ENCODE results near the gene CABLES2. TPM values are rescaled to one million over a fixed set of nuclear protein-coding genes. Genes with fewer than 3 reads are reported as not detected.

Gene CABLES2
- total and polyA plus RNA-seq, 9 of the 15 experiments (the other 6 are each of a cell fraction or from before 2014, with no cell fraction given), result 0.46 to 4.2 (median 1.6) TPM

DNA sequence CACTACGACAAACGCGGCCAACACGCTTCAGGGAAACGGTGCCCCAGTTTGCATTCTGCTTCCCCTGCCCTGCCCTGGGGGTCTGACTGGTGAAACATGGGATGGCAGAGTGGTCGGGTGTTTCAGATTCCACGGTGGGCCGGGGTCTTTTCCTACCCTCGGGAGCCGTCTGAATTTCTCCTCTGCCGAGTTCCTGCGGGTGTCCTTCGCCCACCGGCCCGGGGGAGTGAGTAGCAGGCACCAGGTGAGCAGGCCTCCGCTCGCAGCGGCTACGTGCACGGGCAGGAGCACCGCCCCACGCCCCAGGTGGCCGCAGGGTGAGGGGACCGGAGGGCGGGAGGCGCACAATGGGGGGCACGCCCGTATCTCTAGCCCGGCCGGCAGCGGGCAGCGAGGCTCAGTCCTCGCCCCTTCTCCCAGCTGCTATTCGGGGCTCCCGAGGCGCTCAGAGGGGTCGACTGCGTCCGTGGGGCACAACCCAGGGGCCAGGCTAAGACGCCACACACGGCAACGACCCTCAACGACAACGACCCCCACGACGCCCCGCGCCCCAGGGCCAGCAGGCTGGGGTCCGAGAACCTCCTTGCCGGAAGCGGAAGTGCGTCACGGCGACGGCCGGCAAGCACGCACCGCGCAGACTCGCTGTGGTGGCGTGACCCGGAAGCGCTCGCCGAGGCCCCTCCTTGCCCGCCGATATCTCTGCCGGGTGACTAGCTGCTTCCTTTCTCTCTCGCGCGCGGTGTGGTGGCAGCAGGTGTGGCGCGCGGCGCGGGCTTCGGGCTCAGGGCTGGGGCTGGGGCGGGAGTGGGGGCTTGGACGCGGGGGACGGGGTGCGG is 20.5 kb downstream of the CABLES2 start, which contains the start of gene RPS21 (continued):
- TF ChIP-seq, protein P1, sequence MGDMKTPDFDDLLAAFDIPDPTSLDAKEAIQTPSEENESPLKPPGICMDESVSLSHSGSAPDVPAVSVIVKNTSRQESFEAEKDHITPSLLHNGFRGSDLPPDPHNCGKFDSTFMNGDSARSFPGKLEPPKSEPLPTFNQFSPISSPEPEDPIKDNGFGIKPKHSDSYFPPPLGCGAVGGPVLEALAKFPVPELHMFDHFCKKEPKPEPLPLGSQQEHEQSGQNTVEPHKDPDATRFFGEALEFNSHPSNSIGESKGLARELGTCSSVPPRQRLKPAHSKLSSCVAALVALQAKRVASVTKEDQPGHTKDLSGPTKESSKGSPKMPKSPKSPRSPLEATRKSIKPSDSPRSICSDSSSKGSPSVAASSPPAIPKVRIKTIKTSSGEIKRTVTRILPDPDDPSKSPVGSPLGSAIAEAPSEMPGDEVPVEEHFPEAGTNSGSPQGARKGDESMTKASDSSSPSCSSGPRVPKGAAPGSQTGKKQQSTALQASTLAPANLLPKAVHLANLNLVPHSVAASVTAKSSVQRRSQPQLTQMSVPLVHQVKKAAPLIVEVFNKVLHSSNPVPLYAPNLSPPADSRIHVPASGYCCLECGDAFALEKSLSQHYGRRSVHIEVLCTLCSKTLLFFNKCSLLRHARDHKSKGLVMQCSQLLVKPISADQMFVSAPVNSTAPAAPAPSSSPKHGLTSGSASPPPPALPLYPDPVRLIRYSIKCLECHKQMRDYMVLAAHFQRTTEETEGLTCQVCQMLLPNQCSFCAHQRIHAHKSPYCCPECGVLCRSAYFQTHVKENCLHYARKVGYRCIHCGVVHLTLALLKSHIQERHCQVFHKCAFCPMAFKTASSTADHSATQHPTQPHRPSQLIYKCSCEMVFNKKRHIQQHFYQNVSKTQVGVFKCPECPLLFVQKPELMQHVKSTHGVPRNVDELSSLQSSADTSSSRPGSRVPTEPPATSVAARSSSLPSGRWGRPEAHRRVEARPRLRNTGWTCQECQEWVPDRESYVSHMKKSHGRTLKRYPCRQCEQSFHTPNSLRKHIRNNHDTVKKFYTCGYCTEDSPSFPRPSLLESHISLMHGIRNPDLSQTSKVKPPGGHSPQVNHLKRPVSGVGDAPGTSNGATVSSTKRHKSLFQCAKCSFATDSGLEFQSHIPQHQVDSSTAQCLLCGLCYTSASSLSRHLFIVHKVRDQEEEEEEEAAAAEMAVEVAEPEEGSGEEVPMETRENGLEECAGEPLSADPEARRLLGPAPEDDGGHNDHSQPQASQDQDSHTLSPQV (IDR thresholded peaks at IDR 0.05), result no peak
- peak in 1 of 2 experiments; percentile 63; a peak in 1 of 4 replicates for TF ChIP-seq TEAD1 (CRISPR knock-in tag; IDR thresholded peaks at IDR 0.05)
- TF ChIP-seq MECOM (CRISPR knock-in tag; IDR thresholded peaks at IDR 0.05), result no peak
- TF ChIP-seq TEAD2 (tag; IDR thresholded peaks at IDR 0.05), result no peak
- TF ChIP-seq, protein P2, sequence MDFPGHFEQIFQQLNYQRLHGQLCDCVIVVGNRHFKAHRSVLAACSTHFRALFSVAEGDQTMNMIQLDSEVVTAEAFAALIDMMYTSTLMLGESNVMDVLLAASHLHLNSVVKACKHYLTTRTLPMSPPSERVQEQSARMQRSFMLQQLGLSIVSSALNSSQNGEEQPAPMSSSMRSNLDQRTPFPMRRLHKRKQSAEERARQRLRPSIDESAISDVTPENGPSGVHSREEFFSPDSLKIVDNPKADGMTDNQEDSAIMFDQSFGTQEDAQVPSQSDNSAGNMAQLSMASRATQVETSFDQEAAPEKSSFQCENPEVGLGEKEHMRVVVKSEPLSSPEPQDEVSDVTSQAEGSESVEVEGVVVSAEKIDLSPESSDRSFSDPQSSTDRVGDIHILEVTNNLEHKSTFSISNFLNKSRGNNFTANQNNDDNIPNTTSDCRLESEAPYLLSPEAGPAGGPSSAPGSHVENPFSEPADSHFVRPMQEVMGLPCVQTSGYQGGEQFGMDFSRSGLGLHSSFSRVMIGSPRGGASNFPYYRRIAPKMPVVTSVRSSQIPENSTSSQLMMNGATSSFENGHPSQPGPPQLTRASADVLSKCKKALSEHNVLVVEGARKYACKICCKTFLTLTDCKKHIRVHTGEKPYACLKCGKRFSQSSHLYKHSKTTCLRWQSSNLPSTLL (IDR thresholded peaks at IDR 0.05), result no peak
- peak; percentile 64; the same call in 1 of the 2 replicates for TF ChIP-seq ZBTB17 (CRISPR knock-in tag; IDR thresholded peaks at IDR 0.05)
- TF ChIP-seq SRSF7 (optimal IDR thresholded peaks at IDR 0.05; ENCODE audit: low read depth, low read length), result no peak
- TF ChIP-seq, protein P3, sequence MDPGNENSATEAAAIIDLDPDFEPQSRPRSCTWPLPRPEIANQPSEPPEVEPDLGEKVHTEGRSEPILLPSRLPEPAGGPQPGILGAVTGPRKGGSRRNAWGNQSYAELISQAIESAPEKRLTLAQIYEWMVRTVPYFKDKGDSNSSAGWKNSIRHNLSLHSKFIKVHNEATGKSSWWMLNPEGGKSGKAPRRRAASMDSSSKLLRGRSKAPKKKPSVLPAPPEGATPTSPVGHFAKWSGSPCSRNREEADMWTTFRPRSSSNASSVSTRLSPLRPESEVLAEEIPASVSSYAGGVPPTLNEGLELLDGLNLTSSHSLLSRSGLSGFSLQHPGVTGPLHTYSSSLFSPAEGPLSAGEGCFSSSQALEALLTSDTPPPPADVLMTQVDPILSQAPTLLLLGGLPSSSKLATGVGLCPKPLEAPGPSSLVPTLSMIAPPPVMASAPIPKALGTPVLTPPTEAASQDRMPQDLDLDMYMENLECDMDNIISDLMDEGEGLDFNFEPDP (CRISPR knock-in tag; IDR thresholded peaks at IDR 0.05), result no peak
- no peak for TF ChIP-seq ADNP (tag; IDR thresholded peaks at IDR 0.05)
- TF ChIP-seq, protein P4, sequence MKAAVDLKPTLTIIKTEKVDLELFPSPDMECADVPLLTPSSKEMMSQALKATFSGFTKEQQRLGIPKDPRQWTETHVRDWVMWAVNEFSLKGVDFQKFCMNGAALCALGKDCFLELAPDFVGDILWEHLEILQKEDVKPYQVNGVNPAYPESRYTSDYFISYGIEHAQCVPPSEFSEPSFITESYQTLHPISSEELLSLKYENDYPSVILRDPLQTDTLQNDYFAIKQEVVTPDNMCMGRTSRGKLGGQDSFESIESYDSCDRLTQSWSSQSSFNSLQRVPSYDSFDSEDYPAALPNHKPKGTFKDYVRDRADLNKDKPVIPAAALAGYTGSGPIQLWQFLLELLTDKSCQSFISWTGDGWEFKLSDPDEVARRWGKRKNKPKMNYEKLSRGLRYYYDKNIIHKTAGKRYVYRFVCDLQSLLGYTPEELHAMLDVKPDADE (conservative IDR thresholded peaks at IDR 0.05; ENCODE audit: control insufficient read depth, low read depth, low read length), result peak; percentile 81
- no peak for TF ChIP-seq SRSF3 (IDR thresholded peaks at IDR 0.05; ENCODE audit: insufficient read depth, low read length)

Data from K562 (cell line).